OCI-LY1 (cell line): ENCODE results near the gene EPN3.

Source experiments
- H2AFZ ChIP-seq: fragments of 200-600 bp; sonication (generic), shearing (Covaris generic); 2 replicates; pipeline ENCODE4 v1.6.0; 2014; ENCODE audit warnings: antibody characterized with exemption, mild to moderate bottlenecking, low read length
- H3F3A ChIP-seq: fragments of 200-600 bp; sonication (generic), shearing (Covaris generic); 2 replicates; pipeline ENCODE4 v1.6.0; 2014; ENCODE audit warnings: mild to moderate bottlenecking, antibody characterized with exemption, low read length, moderate library complexity; ENCODE audit not compliant: insufficient read depth
- H3K27ac ChIP-seq: fragments of 200-600 bp; sonication (generic); 2 replicates; pipeline ENCODE4 v1.5.1; 2014; ENCODE audit warnings: low read length, mixed run types, mild to moderate bottlenecking, low read depth; ENCODE audit not compliant: poor library complexity, severe bottlenecking
- H3K27me3 ChIP-seq: fragments of 200-600 bp; sonication (generic); 2 replicates; pipeline ENCODE4 v1.6.0; 2014; ENCODE audit warnings: antibody characterized with exemption, mild to moderate bottlenecking, low read length, moderate library complexity; ENCODE audit not compliant: insufficient read depth
- H3K36me3 ChIP-seq: fragments of 200-600 bp; sonication (generic); 2 replicates; pipeline ENCODE4 v1.6.1; 2014; ENCODE audit warnings: mild to moderate bottlenecking, antibody characterized with exemption, low read length, moderate library complexity, mixed read lengths; ENCODE audit not compliant: insufficient read depth
- H3K4me1 ChIP-seq: fragments of 200-600 bp; sonication (generic); 2 replicates; pipeline ENCODE4 v1.5.1; 2014; ENCODE audit warnings: mild to moderate bottlenecking, low read length, moderate library complexity; ENCODE audit not compliant: insufficient read depth, severe bottlenecking
- H3K4me2 ChIP-seq: fragments of 200-600 bp; sonication (generic), shearing (Covaris generic); 2 replicates; pipeline ENCODE4 v1.6.1; 2014; ENCODE audit warnings: low read length
- H3K4me3 ChIP-seq: fragments of 200-600 bp; sonication (generic); 2 replicates; pipeline ENCODE4 v1.5.1; 2014; ENCODE audit warnings: low read length, low read depth, mild to moderate bottlenecking, mixed read lengths; ENCODE audit not compliant: poor library complexity, severe bottlenecking
- H3K79me2 ChIP-seq: fragments of 200-600 bp; shearing (Covaris generic); 2 replicates; pipeline ENCODE4 v1.6.1; 2016; ENCODE audit warnings: mixed run types, low read length, mixed read lengths; ENCODE audit not compliant: insufficient read depth
- H3K9ac ChIP-seq: fragments of 200-600 bp; sonication (generic), shearing (Covaris generic); 2 replicates; pipeline ENCODE4 v1.6.1; 2014; ENCODE audit warnings: mild to moderate bottlenecking, low read length, mixed read lengths
- H3K9me2 ChIP-seq: fragments of 200-600 bp; sonication (generic), shearing (Covaris generic); 2 replicates; pipeline ENCODE4 v1.6.1; 2014; ENCODE audit warnings: low read depth, mild to moderate bottlenecking, low read length, mixed read lengths
- H3K9me3 ChIP-seq: fragments of 200-600 bp; shearing (Covaris generic); 2 replicates; pipeline ENCODE4 v1.6.1; 2014; ENCODE audit warnings: low read length, mixed read lengths
- H4K20me1 ChIP-seq: fragments of 200-600 bp; sonication (generic), shearing (Covaris generic); 2 replicates; pipeline ENCODE4 v1.6.0; 2016; ENCODE audit warnings: mild to moderate bottlenecking, low read length; ENCODE audit not compliant: insufficient read depth
- EZH2 ChIP-seq: fragments of 200-600 bp; sonication (generic), shearing (Covaris generic); IDR thresholded peaks from 2 replicates; pipeline ENCODE4 v1.8.0; 2017; ENCODE audit warnings: borderline replicate concordance, mixed run types, mild to moderate bottlenecking, antibody characterized with exemption, low read length, moderate library complexity, mixed read lengths
- TF ChIP-seq, protein P1 (sequence below): fragments of 200-600 bp; sonication (generic), shearing (Covaris generic); IDR thresholded peaks from 2 replicates; pipeline ENCODE4 v1.5.1; 2017; ENCODE audit warnings: mild to moderate bottlenecking, antibody characterized with exemption, low read length, moderate library complexity, mixed read lengths

The EPN3 gene

DNA sequence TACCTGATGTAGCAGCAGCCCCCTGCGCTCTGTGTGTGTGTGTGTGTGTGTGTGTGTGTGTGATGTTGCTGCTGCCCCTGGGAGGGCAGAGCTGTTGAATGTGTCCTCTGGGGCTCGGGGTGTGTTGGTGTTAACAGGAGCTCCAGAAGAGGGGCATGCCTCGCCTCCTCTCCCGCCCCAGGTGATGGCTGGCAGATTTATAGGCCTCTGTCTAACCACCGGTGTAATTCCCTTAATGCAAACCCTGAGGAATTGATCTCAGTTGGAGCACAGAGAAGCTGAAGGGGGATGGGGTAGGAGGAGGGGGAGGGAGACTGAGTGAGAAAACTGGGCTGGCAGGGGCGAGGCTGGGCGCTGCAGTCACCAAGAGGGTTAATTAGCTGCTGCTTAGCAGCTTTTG lies 38.0 kb downstream of the EPN3 start:
- Histone ChIP-seq H3K4me2 (no peak overlapping the region), H3F3A (no peaks in the 10 kb centered on the region), H3K9me2 (no peaks in the 10 kb centered on the region), H4K20me1 (no peaks in the 10 kb centered on the region), H2AFZ (no peak overlapping the region), H3K27me3 (peaks cover 3% of the 10 kb centered on the region; the same call in 1 of the 2 replicates), H3K36me3 (no peaks in the 10 kb centered on the region), H3K9me3 (no peaks in the 10 kb centered on the region), H3K79me2 (no peaks in the 10 kb centered on the region), H3K4me1 (no peaks in the 10 kb centered on the region), H3K27ac (no peak overlapping the region), H3K9ac (no peak overlapping the region), H3K4me3 (no peak overlapping the region)
- TF ChIP-seq EZH2, result no peak
- TF ChIP-seq, protein P1, sequence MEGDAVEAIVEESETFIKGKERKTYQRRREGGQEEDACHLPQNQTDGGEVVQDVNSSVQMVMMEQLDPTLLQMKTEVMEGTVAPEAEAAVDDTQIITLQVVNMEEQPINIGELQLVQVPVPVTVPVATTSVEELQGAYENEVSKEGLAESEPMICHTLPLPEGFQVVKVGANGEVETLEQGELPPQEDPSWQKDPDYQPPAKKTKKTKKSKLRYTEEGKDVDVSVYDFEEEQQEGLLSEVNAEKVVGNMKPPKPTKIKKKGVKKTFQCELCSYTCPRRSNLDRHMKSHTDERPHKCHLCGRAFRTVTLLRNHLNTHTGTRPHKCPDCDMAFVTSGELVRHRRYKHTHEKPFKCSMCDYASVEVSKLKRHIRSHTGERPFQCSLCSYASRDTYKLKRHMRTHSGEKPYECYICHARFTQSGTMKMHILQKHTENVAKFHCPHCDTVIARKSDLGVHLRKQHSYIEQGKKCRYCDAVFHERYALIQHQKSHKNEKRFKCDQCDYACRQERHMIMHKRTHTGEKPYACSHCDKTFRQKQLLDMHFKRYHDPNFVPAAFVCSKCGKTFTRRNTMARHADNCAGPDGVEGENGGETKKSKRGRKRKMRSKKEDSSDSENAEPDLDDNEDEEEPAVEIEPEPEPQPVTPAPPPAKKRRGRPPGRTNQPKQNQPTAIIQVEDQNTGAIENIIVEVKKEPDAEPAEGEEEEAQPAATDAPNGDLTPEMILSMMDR, result no peak

DNA sequence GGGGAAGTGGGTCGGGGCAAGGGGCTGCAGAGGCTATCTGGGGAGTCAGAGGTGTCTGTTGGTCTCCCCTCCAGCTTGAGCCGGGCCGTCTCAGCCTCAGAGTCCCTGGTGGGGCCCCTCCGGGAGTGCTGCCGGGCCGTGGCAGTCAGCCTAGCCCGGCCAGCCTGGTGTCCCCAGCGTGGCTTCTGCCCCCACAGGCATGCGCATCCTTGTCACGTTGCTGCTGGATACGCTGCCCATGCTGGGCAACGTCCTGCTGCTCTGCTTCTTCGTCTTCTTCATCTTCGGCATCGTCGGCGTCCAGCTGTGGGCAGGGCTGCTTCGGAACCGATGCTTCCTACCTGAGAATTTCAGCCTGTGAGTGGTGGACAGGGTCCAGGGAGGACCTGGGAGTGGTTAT lies 39.1 kb downstream of the EPN3 start:
- no peak for TF ChIP-seq EZH2
- TF ChIP-seq, protein P1, result no peak
- no peaks in the 10 kb centered on the region for H3K36me3 ChIP-seq
- H3K4me3 ChIP-seq, result no peak overlapping the region
- H3K9me2 ChIP-seq, result no peaks in the 10 kb centered on the region
- H3K79me2 ChIP-seq, result no peaks in the 10 kb centered on the region
- H3K27me3 ChIP-seq, result peaks cover 3% of the 10 kb centered on the region; the same call in 1 of the 2 replicates
- H3K9ac ChIP-seq, result no peak overlapping the region
- no peaks in the 10 kb centered on the region for H3K4me1 ChIP-seq
- H3K9me3 ChIP-seq, result no peaks in the 10 kb centered on the region
- no peak overlapping the region for H3K4me2 ChIP-seq
- no peaks in the 10 kb centered on the region for H4K20me1 ChIP-seq
- no peaks in the 10 kb centered on the region for H3F3A ChIP-seq
- H2AFZ ChIP-seq, result no peak overlapping the region
- H3K27ac ChIP-seq, result no peak overlapping the region

DNA sequence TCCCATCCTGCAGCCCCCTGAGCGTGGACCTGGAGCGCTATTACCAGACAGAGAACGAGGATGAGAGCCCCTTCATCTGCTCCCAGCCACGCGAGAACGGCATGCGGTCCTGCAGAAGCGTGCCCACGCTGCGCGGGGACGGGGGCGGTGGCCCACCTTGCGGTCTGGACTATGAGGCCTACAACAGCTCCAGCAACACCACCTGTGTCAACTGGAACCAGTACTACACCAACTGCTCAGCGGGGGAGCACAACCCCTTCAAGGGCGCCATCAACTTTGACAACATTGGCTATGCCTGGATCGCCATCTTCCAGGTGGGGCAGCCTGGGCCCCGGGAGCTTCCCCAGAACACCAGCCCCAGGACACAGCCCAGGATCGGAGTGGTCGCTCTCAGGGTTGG lies 40.0 kb downstream of the EPN3 start:
- H3K36me3 ChIP-seq, result no peaks in the 10 kb centered on the region
- H3K79me2 ChIP-seq, result no peaks in the 10 kb centered on the region
- H3K4me1 ChIP-seq, result no peaks in the 10 kb centered on the region
- H3K4me2 ChIP-seq, result no peak overlapping the region
- TF ChIP-seq EZH2, result no peak
- TF ChIP-seq, protein P1, result no peak
- H3K27ac ChIP-seq, result no peak overlapping the region
- H3K27me3 ChIP-seq, result peaks cover 3% of the 10 kb centered on the region; the same call in 1 of the 2 replicates
- H3K9ac ChIP-seq, result no peak overlapping the region
- H4K20me1 ChIP-seq, result no peaks in the 10 kb centered on the region
- no peaks in the 10 kb centered on the region for H3K9me2 ChIP-seq
- H2AFZ ChIP-seq, result no peak overlapping the region
- H3K4me3 ChIP-seq, result no peak overlapping the region
- H3F3A ChIP-seq, result no peaks in the 10 kb centered on the region
- H3K9me3 ChIP-seq, result no peaks in the 10 kb centered on the region
